Esophagus squamous epithelium (tissue), 4 donors: ENCODE results near the gene PGC.

Experiments
- POLR2A ChIP-seq, 4 donors: fragments of 450-650 bp; IDR thresholded peaks; one replicate each; pipeline ENCODE4 v1.6.1; 2017; ENCODE audit warnings: antibody characterized with exemption in 4 of 4, mild to moderate bottlenecking in 4 of 4, moderate library complexity in 3 of 4
- TF ChIP-seq, protein P1 (sequence below), 6 experiments: fragments of 450-650 bp in 4 of 6; fragments of 200-600 bp in 2 of 6; sonication (generic) in 2 of 6; IDR thresholded peaks; one replicate each; pipeline ENCODE4 v1.5.1; 2016 to 2019; ENCODE audit warnings: antibody characterized with exemption in 6 of 6, mild to moderate bottlenecking in 4 of 6, moderate library complexity in 4 of 6

DNA sequence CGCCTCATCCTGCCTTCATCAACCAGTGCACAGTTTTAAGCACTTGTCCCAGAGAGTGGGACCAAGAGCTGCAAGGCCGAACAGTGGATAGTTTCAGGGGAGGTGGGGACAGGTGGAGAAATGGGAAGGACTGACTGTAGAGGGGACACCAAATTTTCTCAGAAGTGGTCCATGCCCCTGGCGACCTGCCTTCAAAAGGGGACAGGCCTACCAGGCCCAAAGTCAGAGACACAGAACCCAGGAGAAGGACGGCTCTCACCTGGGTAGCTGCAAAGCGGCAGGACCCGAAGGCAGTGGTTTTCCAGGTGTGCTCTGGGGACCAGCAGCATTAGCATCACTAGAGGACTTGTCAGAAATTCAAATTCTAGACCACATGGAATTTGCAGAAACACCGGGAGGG is 17.6 kb downstream of the PGC start:
- TF ChIP-seq, protein P1, sequence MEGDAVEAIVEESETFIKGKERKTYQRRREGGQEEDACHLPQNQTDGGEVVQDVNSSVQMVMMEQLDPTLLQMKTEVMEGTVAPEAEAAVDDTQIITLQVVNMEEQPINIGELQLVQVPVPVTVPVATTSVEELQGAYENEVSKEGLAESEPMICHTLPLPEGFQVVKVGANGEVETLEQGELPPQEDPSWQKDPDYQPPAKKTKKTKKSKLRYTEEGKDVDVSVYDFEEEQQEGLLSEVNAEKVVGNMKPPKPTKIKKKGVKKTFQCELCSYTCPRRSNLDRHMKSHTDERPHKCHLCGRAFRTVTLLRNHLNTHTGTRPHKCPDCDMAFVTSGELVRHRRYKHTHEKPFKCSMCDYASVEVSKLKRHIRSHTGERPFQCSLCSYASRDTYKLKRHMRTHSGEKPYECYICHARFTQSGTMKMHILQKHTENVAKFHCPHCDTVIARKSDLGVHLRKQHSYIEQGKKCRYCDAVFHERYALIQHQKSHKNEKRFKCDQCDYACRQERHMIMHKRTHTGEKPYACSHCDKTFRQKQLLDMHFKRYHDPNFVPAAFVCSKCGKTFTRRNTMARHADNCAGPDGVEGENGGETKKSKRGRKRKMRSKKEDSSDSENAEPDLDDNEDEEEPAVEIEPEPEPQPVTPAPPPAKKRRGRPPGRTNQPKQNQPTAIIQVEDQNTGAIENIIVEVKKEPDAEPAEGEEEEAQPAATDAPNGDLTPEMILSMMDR (IDR thresholded peaks at IDR 0.05) = no peak
- no peak for TF ChIP-seq POLR2A (IDR thresholded peaks at IDR 0.05)
